OCI-LY7 (cell line): ENCODE data around the gene ZDHHC13.

ENCODE experiments used
- EZH2phosphoT487 ChIP-seq: fragments of 200-600 bp; sonication (generic); IDR thresholded peaks from 2 replicates; pipeline ENCODE4 v1.6.1; 2018; ENCODE audit warnings: low read depth, borderline replicate concordance, mild to moderate bottlenecking, mixed run types, antibody characterized with exemption, low read length, moderate library complexity, mixed read lengths
- TF ChIP-seq, protein P1 (sequence below): fragments of 200-600 bp; sonication (generic); conservative IDR thresholded peaks from 2 replicates; pipeline ENCODE4 v1.5.1; 2014; ENCODE audit warnings: mild to moderate bottlenecking, antibody characterized with exemption, low read length, moderate library complexity, mixed read lengths

DNA sequence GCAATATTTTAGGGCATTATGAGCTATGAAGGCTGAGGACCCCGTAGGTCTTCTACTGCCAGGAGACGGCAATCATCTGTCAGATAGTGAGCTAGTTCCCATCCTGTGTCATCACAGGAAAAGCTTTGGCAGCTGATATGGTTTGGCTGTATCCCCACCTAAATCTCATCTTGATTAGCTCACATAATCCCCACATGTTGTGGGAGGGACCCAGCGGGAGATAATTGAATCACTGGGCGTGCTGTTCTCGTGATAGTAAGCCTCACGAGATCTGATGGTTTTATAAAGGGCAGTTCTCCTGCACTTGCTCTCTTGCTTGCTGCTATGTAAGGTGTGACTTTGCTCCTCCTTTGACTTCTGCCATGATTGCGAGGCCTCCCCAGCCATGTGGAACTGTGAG, 66.7 kb downstream of the ZDHHC13 start:
- TF ChIP-seq, protein P1, sequence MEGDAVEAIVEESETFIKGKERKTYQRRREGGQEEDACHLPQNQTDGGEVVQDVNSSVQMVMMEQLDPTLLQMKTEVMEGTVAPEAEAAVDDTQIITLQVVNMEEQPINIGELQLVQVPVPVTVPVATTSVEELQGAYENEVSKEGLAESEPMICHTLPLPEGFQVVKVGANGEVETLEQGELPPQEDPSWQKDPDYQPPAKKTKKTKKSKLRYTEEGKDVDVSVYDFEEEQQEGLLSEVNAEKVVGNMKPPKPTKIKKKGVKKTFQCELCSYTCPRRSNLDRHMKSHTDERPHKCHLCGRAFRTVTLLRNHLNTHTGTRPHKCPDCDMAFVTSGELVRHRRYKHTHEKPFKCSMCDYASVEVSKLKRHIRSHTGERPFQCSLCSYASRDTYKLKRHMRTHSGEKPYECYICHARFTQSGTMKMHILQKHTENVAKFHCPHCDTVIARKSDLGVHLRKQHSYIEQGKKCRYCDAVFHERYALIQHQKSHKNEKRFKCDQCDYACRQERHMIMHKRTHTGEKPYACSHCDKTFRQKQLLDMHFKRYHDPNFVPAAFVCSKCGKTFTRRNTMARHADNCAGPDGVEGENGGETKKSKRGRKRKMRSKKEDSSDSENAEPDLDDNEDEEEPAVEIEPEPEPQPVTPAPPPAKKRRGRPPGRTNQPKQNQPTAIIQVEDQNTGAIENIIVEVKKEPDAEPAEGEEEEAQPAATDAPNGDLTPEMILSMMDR = no peak
- TF ChIP-seq EZH2phosphoT487 = no peak
